ENCODE data around the gene CROCC2. TPM values are rescaled to one million over a fixed set of nuclear protein-coding genes. Genes with fewer than 3 reads are reported as not detected.

The CROCC2 gene
- total and polyA plus RNA-seq, 2 donors (not counting 1 experiment from before 2014, with no cell fraction given), result not detected

DNA sequence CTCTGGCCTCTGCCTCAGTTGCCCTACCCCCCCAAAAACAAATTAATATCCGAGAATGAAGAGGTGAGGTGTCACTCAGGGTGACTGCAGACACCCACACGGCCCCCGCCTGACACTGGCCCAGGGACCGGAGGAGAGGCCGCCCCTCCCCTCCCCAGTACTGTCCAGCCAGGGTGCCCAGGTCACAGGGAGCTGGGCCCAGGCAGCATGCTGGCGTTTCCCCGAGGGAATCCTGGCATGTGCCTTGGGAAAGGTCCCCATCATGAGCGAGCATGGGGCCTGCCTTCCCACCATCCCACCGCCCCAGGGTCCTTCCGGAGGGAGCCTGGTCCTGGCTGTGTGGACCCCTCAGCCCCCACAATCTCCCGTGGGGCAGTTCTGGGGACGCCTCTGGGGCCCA, 13.2 kb upstream of the CROCC2 start:
- no peak overlapping the region for H3K27ac Mint-ChIP-seq
- Histone ChIP-seq H3K27ac (ENCODE audit: low read length in 2 of 2) (no peak overlapping the region), H3K4me3 (ENCODE audit: control extremely low read depth in 1 of 5, extremely low read depth in 1 of 5, insufficient read depth in 1 of 5, low read depth in 2 of 5, low read length in 4 of 5) (no peak overlapping the region), H3K27me3 (replicated peaks in 1 of 4; ENCODE audit: control extremely low read depth in 1 of 4, control insufficient read depth in 3 of 4, insufficient read depth in 4 of 4, low read length in 3 of 4) (no peaks in the 10 kb centered on the region), H4K20me1 (ENCODE audit: control insufficient read depth, insufficient read depth, low read length, poor library complexity, severe bottlenecking) (no peaks in the 10 kb centered on the region), H2AFZ (ENCODE audit: insufficient read depth, low read depth, low read length, poor library complexity, severe bottlenecking) (no peak overlapping the region), H3K4me2 (replicated peaks; ENCODE audit: low read depth, low read length, poor library complexity, severe bottlenecking) (no peak overlapping the region), H3K79me2 (ENCODE audit: control insufficient read depth, insufficient read depth, low read length) (no peaks in the 10 kb centered on the region), H3K9me3 (ENCODE audit: control extremely low read depth in 1 of 3, control insufficient read depth in 2 of 3, insufficient read depth in 1 of 3, low read length in 2 of 3) (no peaks in the 10 kb centered on the region), H3K36me3 (replicated peaks in 1 of 2; ENCODE audit: control extremely low read depth in 1 of 2, control insufficient read depth in 1 of 2, extremely low read depth in 1 of 2, insufficient read depth in 2 of 2, low read length in 1 of 2) (no peaks in the 10 kb centered on the region), H3K4me1 (ENCODE audit: control insufficient read depth in 2 of 2, insufficient read depth in 2 of 2, low read length in 2 of 2) (peaks cover 0 to 8% of the 10 kb centered on the region in 2 donors), H3K9ac (ENCODE audit: low read length) (no peak overlapping the region)
- no peaks in the 10 kb centered on the region for H3K27me3 Mint-ChIP-seq
- no peak overlapping the region for H3K4me3 Mint-ChIP-seq
- TF ChIP-seq, protein P1, sequence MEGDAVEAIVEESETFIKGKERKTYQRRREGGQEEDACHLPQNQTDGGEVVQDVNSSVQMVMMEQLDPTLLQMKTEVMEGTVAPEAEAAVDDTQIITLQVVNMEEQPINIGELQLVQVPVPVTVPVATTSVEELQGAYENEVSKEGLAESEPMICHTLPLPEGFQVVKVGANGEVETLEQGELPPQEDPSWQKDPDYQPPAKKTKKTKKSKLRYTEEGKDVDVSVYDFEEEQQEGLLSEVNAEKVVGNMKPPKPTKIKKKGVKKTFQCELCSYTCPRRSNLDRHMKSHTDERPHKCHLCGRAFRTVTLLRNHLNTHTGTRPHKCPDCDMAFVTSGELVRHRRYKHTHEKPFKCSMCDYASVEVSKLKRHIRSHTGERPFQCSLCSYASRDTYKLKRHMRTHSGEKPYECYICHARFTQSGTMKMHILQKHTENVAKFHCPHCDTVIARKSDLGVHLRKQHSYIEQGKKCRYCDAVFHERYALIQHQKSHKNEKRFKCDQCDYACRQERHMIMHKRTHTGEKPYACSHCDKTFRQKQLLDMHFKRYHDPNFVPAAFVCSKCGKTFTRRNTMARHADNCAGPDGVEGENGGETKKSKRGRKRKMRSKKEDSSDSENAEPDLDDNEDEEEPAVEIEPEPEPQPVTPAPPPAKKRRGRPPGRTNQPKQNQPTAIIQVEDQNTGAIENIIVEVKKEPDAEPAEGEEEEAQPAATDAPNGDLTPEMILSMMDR (IDR thresholded peaks at IDR 0.05), result no peak
- TF ChIP-seq EZH2 (IDR thresholded peaks at IDR 0.05; ENCODE audit: borderline replicate concordance, insufficient read depth, low read depth, low read length, poor library complexity, severe bottlenecking), result no peak
- intact Hi-C loops (cut with micrococcal nuclease), result no loop called here
- WGBS (ENCODE audit: insufficient coverage), result 87% methylated on average over 12 of the region's 12 CpGs
- POLR2A ChIA-PET, result no interaction called here
- CTCF ChIA-PET, result no interaction called here
- no peaks in the 10 kb centered on the region for H3K9me3 Mint-ChIP-seq (ENCODE audit: insufficient read depth)
- DNase-seq, result no peak
- ATAC-seq (ENCODE audit: low read depth), result no peak
- H3K4me1 Mint-ChIP-seq, result no peaks in the 10 kb centered on the region

DNA sequence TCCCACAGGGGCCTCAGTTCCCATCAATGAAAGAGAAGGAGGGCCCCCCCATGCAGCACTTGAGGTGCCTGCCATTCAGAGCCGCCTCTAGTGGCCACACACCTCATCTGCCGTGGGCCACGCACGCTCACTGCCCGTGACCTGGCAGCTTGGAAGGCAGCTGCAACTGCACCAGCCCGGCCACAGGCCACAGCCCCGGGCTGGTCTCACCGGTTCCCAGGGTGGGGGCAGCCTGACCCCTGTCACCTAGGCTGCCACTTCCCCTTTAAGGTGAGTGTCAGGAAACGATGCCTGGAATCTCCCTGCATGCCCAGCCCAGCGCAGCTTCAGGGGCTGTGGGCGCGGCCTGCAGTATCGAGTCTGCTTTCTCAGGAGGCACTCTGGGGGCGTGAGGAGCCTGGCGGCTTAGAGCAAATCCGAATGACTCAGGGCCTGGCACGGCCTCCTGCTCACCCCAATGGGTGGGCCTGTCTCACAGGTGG, 12.7 kb upstream of the CROCC2 start:
- H3K4me3 Mint-ChIP-seq, result no peak overlapping the region
- no peaks in the 10 kb centered on the region for H3K9me3 ChIP-seq (ENCODE audit: control extremely low read depth in 1 of 3, control insufficient read depth in 2 of 3, insufficient read depth in 1 of 3, low read length in 2 of 3)
- no peak overlapping the region for H2AFZ ChIP-seq (ENCODE audit: insufficient read depth, low read depth, low read length, poor library complexity, severe bottlenecking)
- intact Hi-C loops (cut with micrococcal nuclease), result no loop called here
- WGBS (ENCODE audit: insufficient coverage), result 62% methylated on average over 15 of the region's 17 CpGs
- no peak overlapping the region for H3K27ac ChIP-seq (ENCODE audit: low read length in 2 of 2)
- no peaks in the 10 kb centered on the region for H3K27me3 ChIP-seq (replicated peaks in 1 of 4; ENCODE audit: control extremely low read depth in 1 of 4, control insufficient read depth in 3 of 4, insufficient read depth in 4 of 4, low read length in 3 of 4)
- H4K20me1 ChIP-seq (ENCODE audit: control insufficient read depth, insufficient read depth, low read length, poor library complexity, severe bottlenecking), result no peaks in the 10 kb centered on the region
- H3K27ac Mint-ChIP-seq, result no peak overlapping the region
- no peaks in the 10 kb centered on the region for H3K4me1 Mint-ChIP-seq
- no peaks in the 10 kb centered on the region for H3K36me3 ChIP-seq (replicated peaks in 1 of 2; ENCODE audit: control extremely low read depth in 1 of 2, control insufficient read depth in 1 of 2, extremely low read depth in 1 of 2, insufficient read depth in 2 of 2, low read length in 1 of 2)
- no peaks in the 10 kb centered on the region for H3K27me3 Mint-ChIP-seq
- no peak overlapping the region for H3K4me2 ChIP-seq (replicated peaks; ENCODE audit: low read depth, low read length, poor library complexity, severe bottlenecking)
- H3K4me3 ChIP-seq (ENCODE audit: control extremely low read depth in 1 of 5, extremely low read depth in 1 of 5, insufficient read depth in 1 of 5, low read depth in 2 of 5, low read length in 4 of 5), result no peak overlapping the region
- TF ChIP-seq, protein P1 (IDR thresholded peaks at IDR 0.05), result no peak
- no peak for TF ChIP-seq EZH2 (IDR thresholded peaks at IDR 0.05; ENCODE audit: borderline replicate concordance, insufficient read depth, low read depth, low read length, poor library complexity, severe bottlenecking)
- DNase-seq (peak; percentile 62), ATAC-seq (ENCODE audit: low read depth) (no peak)
- ChIA-PET CTCF (no interaction called here), POLR2A (no interaction called here)
- no peak overlapping the region for H3K9ac ChIP-seq (ENCODE audit: low read length)
- no peaks in the 10 kb centered on the region for H3K9me3 Mint-ChIP-seq (ENCODE audit: insufficient read depth)
- H3K79me2 ChIP-seq (ENCODE audit: control insufficient read depth, insufficient read depth, low read length), result no peaks in the 10 kb centered on the region
- peaks cover 0 to 8% of the 10 kb centered on the region in 2 donors for H3K4me1 ChIP-seq (ENCODE audit: control insufficient read depth in 2 of 2, insufficient read depth in 2 of 2, low read length in 2 of 2)

All from B cell (primary cell).